ENCODE data around the gene ARMC9. TPM values are rescaled to one million over a fixed set of nuclear protein-coding genes. Genes with fewer than 3 reads are reported as not detected.

ARMC9 gene
- total RNA-seq, 1 experiment from 2014 or later = 14.9 TPM

DNA sequence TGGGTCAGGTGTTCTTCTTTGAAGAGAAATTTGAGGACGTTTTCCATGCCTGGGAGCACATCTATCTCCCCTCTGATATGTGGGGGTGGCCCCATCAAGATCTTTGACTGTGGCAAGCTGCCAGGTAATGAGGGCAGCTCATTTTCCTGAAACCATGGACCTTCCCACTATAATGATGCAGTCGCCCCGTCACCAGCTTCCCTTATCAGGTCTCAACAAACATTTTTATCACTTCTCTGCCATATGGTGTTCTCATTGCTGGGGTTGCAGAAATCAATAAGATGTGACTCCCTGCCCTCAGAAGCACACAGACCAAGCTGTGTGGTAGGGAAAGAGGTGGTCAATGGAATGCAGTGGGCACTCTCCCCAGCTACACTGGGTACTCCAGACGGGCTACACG lies 148.7 kb downstream of the ARMC9 start:
- no peaks in the 10 kb centered on the region for H3K4me1 ChIP-seq (ENCODE audit: insufficient read depth, low read length, poor library complexity, severe bottlenecking)
- H3K36me3 ChIP-seq (ENCODE audit: insufficient read depth, low read length, poor library complexity, severe bottlenecking) = no peaks in the 10 kb centered on the region
- POLR2A ChIA-PET (ENCODE audit: low non-redundant PET) = no interaction called here
- no TSS peak for BruUV-seq (replicated peaks)
- no peaks in the 10 kb centered on the region for H3K9me3 ChIP-seq (ENCODE audit: low read depth, low read length, poor library complexity, severe bottlenecking)
- intact Hi-C loops (cut with micrococcal nuclease; ENCODE audit: unreplicated experiment) = no loop called here
- CTCF ChIA-PET = no interaction called here
- DNase-seq (ENCODE audit: low spot score) = no peak
- no peak overlapping the region for H3K4me3 ChIP-seq (ENCODE audit: low read depth, low read length, poor library complexity, severe bottlenecking)
- TF ChIP-seq, protein P1, sequence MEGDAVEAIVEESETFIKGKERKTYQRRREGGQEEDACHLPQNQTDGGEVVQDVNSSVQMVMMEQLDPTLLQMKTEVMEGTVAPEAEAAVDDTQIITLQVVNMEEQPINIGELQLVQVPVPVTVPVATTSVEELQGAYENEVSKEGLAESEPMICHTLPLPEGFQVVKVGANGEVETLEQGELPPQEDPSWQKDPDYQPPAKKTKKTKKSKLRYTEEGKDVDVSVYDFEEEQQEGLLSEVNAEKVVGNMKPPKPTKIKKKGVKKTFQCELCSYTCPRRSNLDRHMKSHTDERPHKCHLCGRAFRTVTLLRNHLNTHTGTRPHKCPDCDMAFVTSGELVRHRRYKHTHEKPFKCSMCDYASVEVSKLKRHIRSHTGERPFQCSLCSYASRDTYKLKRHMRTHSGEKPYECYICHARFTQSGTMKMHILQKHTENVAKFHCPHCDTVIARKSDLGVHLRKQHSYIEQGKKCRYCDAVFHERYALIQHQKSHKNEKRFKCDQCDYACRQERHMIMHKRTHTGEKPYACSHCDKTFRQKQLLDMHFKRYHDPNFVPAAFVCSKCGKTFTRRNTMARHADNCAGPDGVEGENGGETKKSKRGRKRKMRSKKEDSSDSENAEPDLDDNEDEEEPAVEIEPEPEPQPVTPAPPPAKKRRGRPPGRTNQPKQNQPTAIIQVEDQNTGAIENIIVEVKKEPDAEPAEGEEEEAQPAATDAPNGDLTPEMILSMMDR (conservative IDR thresholded peaks at IDR 0.05; ENCODE audit: low read depth, low read length) = no peak
- no peak for TF ChIP-seq EZH2 (IDR thresholded peaks at IDR 0.05; ENCODE audit: borderline replicate concordance, low read depth, low read length, poor library complexity, severe bottlenecking)
- H3K27ac ChIP-seq (ENCODE audit: low read depth, low read length, poor library complexity, severe bottlenecking) = no peak overlapping the region
- H3K27me3 ChIP-seq (replicated peaks; ENCODE audit: insufficient read depth, low read depth, low read length, poor library complexity) = no peaks in the 10 kb centered on the region

DNA sequence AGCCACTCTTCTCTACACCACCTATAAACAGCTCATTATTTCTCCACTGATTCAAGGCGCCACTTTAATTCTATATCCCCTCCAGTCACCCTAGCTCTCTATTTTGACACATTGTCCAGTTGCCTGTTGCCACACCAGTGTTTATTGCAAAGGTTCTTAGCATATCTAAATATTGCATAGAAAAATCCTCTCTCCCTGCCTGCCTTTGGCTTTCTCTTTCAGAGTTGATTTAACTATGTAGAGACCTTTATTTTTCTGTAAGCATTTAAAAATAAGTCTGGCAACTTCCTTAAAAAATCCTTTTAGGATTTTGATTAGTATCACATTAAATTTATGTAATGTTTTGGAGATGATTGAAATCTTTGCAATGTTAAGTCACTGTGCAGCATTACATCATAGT lies 149.2 kb downstream of the ARMC9 start:
- H3K9me3 ChIP-seq (ENCODE audit: low read depth, low read length, poor library complexity, severe bottlenecking) = no peaks in the 10 kb centered on the region
- no peaks in the 10 kb centered on the region for H3K4me1 ChIP-seq (ENCODE audit: insufficient read depth, low read length, poor library complexity, severe bottlenecking)
- no peak overlapping the region for H3K27ac ChIP-seq (ENCODE audit: low read depth, low read length, poor library complexity, severe bottlenecking)
- TF ChIP-seq, protein P1 (conservative IDR thresholded peaks at IDR 0.05; ENCODE audit: low read depth, low read length) = no peak
- TF ChIP-seq EZH2 (IDR thresholded peaks at IDR 0.05; ENCODE audit: borderline replicate concordance, low read depth, low read length, poor library complexity, severe bottlenecking) = no peak
- CTCF ChIA-PET = no interaction called here
- no peaks in the 10 kb centered on the region for H3K36me3 ChIP-seq (ENCODE audit: insufficient read depth, low read length, poor library complexity, severe bottlenecking)
- BruUV-seq (replicated peaks) = no TSS peak
- intact Hi-C loops (cut with micrococcal nuclease; ENCODE audit: unreplicated experiment) = no loop called here
- POLR2A ChIA-PET (ENCODE audit: low non-redundant PET) = no interaction called here
- DNase-seq (ENCODE audit: low spot score) = no peak
- no peaks in the 10 kb centered on the region for H3K27me3 ChIP-seq (replicated peaks; ENCODE audit: insufficient read depth, low read depth, low read length, poor library complexity)
- H3K4me3 ChIP-seq (ENCODE audit: low read depth, low read length, poor library complexity, severe bottlenecking) = no peak overlapping the region

DNA sequence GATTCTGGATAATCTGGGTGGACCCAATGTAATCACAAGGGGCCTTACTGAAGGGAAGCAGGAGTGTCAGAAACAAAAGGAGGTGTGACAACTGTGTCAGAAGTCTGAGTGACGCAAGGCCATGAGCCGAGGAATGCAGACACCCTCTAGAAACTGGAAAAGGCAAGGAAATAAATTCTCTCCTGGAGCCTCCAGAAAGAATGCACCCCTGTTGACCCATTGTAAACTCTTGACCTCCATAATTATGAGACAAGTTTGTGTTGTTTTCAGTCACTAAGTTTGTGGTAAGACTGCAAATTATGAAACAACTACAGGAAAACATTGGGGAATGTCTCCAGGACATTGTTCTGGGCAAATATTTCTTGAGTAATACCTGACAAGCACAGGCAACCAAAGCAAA lies 149.7 kb downstream of the ARMC9 start:
- POLR2A ChIA-PET (ENCODE audit: low non-redundant PET) = no interaction called here
- H3K4me1 ChIP-seq (ENCODE audit: insufficient read depth, low read length, poor library complexity, severe bottlenecking) = no peaks in the 10 kb centered on the region
- H3K4me3 ChIP-seq (ENCODE audit: low read depth, low read length, poor library complexity, severe bottlenecking) = no peak overlapping the region
- CTCF ChIA-PET = no interaction called here
- TF ChIP-seq EZH2 (IDR thresholded peaks at IDR 0.05; ENCODE audit: borderline replicate concordance, low read depth, low read length, poor library complexity, severe bottlenecking) = no peak
- TF ChIP-seq, protein P1 (conservative IDR thresholded peaks at IDR 0.05; ENCODE audit: low read depth, low read length) = no peak
- no TSS peak for BruUV-seq (replicated peaks)
- H3K9me3 ChIP-seq (ENCODE audit: low read depth, low read length, poor library complexity, severe bottlenecking) = no peaks in the 10 kb centered on the region
- no peaks in the 10 kb centered on the region for H3K36me3 ChIP-seq (ENCODE audit: insufficient read depth, low read length, poor library complexity, severe bottlenecking)
- intact Hi-C loops (cut with micrococcal nuclease; ENCODE audit: unreplicated experiment) = no loop called here
- DNase-seq (ENCODE audit: low spot score) = no peak
- no peaks in the 10 kb centered on the region for H3K27me3 ChIP-seq (replicated peaks; ENCODE audit: insufficient read depth, low read depth, low read length, poor library complexity)
- H3K27ac ChIP-seq (ENCODE audit: low read depth, low read length, poor library complexity, severe bottlenecking) = no peak overlapping the region
